LNCaP clone FGC (cell line): ENCODE results near the gene RNF31.

ENCODE experiments used
- DNase-seq: peaks from one replicate; pipeline ENCODE4 v3.0.0-alpha.2; 2011; ENCODE audit warnings: low read depth
- H3K4me3 ChIP-seq: 2 replicates; pipeline ENCODE4 v1.5.1; 2011; ENCODE audit warnings: mild to moderate bottlenecking, low read depth, low read length, control low read depth
- CTCF ChIP-seq: IDR thresholded peaks from 2 replicates; pipeline ENCODE4 v1.5.1; 2012; ENCODE audit warnings: mild to moderate bottlenecking; ENCODE audit not compliant: control insufficient read depth, insufficient read depth; ENCODE audit errors: extremely low read depth

RNF31 gene

GRCh38 chr14:24146978-24147760 is at the start of gene RNF31:
Gene RNF31 (plus strand): TSS chr14:24147498. CDS start chr14:24147699, 201 bp downstream.
- TF ChIP-seq CTCF = no peak
- DNase-seq = peak; percentile 97
- peak within 1 kb of the TSS; percentile 98 for H3K4me3 ChIP-seq

- no peak for DNase-seq
- no peak overlapping the region for H3K4me3 ChIP-seq
- TF ChIP-seq CTCF = no peak
Observed at GRCh38 chr14:24098229-24098926, 48.9 kb upstream of the RNF31 start.

- TF ChIP-seq CTCF = no peak
- no peak for DNase-seq
- no peak overlapping the region for H3K4me3 ChIP-seq
Observed at GRCh38 chr14:24098927-24099813, 48.1 kb upstream of the RNF31 start.

- DNase-seq = no peak
- no peak for TF ChIP-seq CTCF
Observed at GRCh38 chr14:24100197-24100981, 46.9 kb upstream of the RNF31 start.

GRCh38 chr14:24100982-24101494 is 46.3 kb upstream of the RNF31 start:
- no peak overlapping the region for H3K4me3 ChIP-seq
- TF ChIP-seq CTCF = no peak
- no peak for DNase-seq

More at GRCh38 chr14:24100197-24100981, 46.9 kb upstream of the RNF31 start:
- H3K4me3 ChIP-seq = no peak overlapping the region
